ENCODE measurements around the gene CREB3L2.
"Not testable (repeated sequence)": the region's sequence is repeated elsewhere in the genome, so short reads cannot be mapped to it uniquely, and the experiment has no call there.

Gene CREB3L2

GRCh38 chr7:137992104-137992549, 9.8 kb downstream of the CREB3L2 start:
- no peak overlapping the region for H3K4me3 ChIP-seq (ENCODE audit: low read length)
- DNase-seq (ENCODE audit: low read depth, low spot score): no peak

- no peak for DNase-seq (ENCODE audit: low read depth, low spot score)
- H3K4me3 ChIP-seq (ENCODE audit: low read length): no peak overlapping the region
These were observed 11.5 kb downstream of the CREB3L2 start for GRCh38 chr7:137990251-137990941.

- no peak overlapping the region for H3K4me3 ChIP-seq (ENCODE audit: low read length)
- no peak for DNase-seq (ENCODE audit: low read depth, low spot score)
These were observed 12.3 kb downstream of the CREB3L2 start for GRCh38 chr7:137989590-137989989.

GRCh38 chr7:137989094-137989493, 12.8 kb downstream of the CREB3L2 start:
- no peak for DNase-seq (ENCODE audit: low read depth, low spot score)

GRCh38 chr7:137987968-137988367, 13.9 kb downstream of the CREB3L2 start:
- DNase-seq (ENCODE audit: low read depth, low spot score): no peak
- no peak overlapping the region for H3K4me3 ChIP-seq (ENCODE audit: low read length)

More at GRCh38 chr7:137989094-137989493, 12.8 kb downstream of the CREB3L2 start:
- H3K4me3 ChIP-seq (ENCODE audit: low read length): no peak overlapping the region

GRCh38 chr7:137987563-137987962, 14.3 kb downstream of the CREB3L2 start:
- no peak overlapping the region for H3K4me3 ChIP-seq (ENCODE audit: low read length)
- DNase-seq (ENCODE audit: low read depth, low spot score): no peak

- DNase-seq (ENCODE audit: low read depth, low spot score): no peak
- H3K4me3 ChIP-seq (ENCODE audit: low read length): no peak overlapping the region
These were observed 14.9 kb downstream of the CREB3L2 start for GRCh38 chr7:137987018-137987349.

- H3K4me3 ChIP-seq (ENCODE audit: low read length): no peak overlapping the region
- no peak for DNase-seq (ENCODE audit: low read depth, low spot score)
These were observed 15.5 kb downstream of the CREB3L2 start for GRCh38 chr7:137986252-137987017.

GRCh38 chr7:137985897-137986251, 16.0 kb downstream of the CREB3L2 start:
- no peak overlapping the region for H3K4me3 ChIP-seq (ENCODE audit: low read length)
- DNase-seq (ENCODE audit: low read depth, low spot score): no peak

GRCh38 chr7:137985253-137985896, 16.5 kb downstream of the CREB3L2 start:
- H3K4me3 ChIP-seq (ENCODE audit: low read length): no peak overlapping the region
- DNase-seq (ENCODE audit: low read depth, low spot score): no peak

GRCh38 chr7:137984181-137985041, 17.5 kb downstream of the CREB3L2 start:
- DNase-seq (ENCODE audit: low read depth, low spot score): no peak
- no peak overlapping the region for H3K4me3 ChIP-seq (ENCODE audit: low read length)

- no peak for DNase-seq (ENCODE audit: low read depth, low spot score)
- H3K4me3 ChIP-seq (ENCODE audit: low read length): no peak overlapping the region
These were observed 18.4 kb downstream of the CREB3L2 start for GRCh38 chr7:137983323-137984008.

GRCh38 chr7:137982394-137982793, 19.5 kb downstream of the CREB3L2 start:
- DNase-seq (ENCODE audit: low read depth, low spot score); H3K4me3 ChIP-seq (ENCODE audit: low read length): not testable (repeated sequence)

- DNase-seq (ENCODE audit: low read depth, low spot score): no peak
- H3K4me3 ChIP-seq (ENCODE audit: low read length): no peak overlapping the region
These were observed 20.2 kb downstream of the CREB3L2 start for GRCh38 chr7:137981668-137982067.

- DNase-seq (ENCODE audit: low read depth, low spot score): no peak
- H3K4me3 ChIP-seq (ENCODE audit: low read length): no peak overlapping the region
These were observed 20.7 kb downstream of the CREB3L2 start for GRCh38 chr7:137981175-137981574.

GRCh38 chr7:137980308-137980707, 21.6 kb downstream of the CREB3L2 start:
- no peak for DNase-seq (ENCODE audit: low read depth, low spot score)
- H3K4me3 ChIP-seq (ENCODE audit: low read length): no peak overlapping the region

GRCh38 chr7:137978464-137979237, 23.2 kb downstream of the CREB3L2 start:
- no peak for DNase-seq (ENCODE audit: low read depth, low spot score)
- no peak overlapping the region for H3K4me3 ChIP-seq (ENCODE audit: low read length)

GRCh38 chr7:137977173-137977572, 24.7 kb downstream of the CREB3L2 start:
- no peak for DNase-seq (ENCODE audit: low read depth, low spot score)
- H3K4me3 ChIP-seq (ENCODE audit: low read length): no peak overlapping the region

Measured in Jurkat, Clone E6-1 (cell line).